CD4-positive, alpha-beta T cell treated with Interleukin-12 subunit alpha and Interleukin-12 subunit beta, for 1 hour (primary cell): ENCODE results near the gene HOXD8.

Experiments used
- DNase-seq: peaks from one replicate; pipeline ENCODE4 v3.0.0-alpha.2; 2020

HOXD8 gene

DNA sequence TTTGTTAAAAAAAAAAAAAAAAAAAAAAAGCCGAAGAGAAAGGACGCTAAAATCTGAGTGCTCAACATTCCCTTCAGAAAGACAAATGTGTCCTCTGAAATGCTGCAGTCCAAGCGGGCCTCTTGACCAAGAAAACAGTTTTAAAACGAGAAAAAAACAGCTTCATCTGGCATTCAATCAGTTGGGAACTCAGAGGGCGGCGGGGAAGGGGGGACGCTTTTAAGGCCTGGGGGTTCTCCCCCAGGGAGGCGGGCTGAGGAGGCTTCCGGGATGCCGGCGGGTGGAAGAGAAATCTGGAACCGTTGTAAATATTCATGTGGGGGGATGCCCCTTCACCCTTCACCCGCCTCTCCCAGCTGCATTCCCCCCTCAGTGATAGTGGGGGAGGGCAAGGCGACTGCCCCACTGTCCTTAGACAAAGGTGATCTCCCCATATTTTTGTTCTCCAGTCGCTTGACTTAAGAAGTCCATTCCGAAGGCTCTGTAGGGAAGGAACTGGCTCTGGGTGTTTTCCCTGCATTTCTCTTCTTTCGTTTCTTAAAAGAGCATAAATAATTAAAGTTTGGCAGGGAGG is 25.7 kb upstream of the HOXD8 start:
- no peak for DNase-seq

DNA sequence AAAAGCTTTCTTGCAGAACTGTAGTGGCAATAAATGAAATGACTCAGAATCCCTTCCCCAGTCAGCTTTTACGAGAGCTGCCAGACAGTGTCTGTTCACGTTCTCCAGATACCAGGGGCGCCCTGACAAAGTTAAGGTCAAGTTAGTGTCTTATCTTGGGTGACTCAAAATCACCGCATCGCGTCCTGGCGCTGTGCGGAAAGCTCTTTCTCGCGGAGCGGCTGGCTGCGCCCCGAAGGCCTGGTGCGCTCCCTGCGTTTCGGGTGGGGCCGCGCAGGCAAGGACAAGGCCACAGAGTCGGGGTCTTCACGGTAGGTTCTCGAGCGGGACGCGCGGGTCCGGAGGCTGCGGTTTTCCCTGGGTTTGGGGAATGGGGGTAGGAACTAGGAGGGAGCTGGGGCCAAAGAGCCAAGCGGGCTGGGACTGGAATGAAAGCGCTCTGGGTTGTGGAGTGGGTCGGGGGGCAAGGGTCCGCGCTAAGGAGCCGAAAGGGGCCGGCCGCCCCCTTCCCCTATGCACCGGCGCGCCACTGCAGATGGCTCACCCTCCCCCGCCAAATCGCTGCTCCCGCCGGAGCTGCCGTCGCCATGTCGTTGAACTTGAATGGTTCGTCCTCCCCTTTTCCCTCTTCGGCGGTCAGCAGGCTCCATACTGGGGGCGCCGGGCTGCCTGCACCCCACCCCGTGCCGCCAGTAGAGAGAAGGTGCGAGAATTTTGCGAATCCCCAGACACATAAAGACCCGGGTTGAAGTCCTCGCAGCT is 25.0 kb upstream of the HOXD8 start:
- no peak for DNase-seq

DNA sequence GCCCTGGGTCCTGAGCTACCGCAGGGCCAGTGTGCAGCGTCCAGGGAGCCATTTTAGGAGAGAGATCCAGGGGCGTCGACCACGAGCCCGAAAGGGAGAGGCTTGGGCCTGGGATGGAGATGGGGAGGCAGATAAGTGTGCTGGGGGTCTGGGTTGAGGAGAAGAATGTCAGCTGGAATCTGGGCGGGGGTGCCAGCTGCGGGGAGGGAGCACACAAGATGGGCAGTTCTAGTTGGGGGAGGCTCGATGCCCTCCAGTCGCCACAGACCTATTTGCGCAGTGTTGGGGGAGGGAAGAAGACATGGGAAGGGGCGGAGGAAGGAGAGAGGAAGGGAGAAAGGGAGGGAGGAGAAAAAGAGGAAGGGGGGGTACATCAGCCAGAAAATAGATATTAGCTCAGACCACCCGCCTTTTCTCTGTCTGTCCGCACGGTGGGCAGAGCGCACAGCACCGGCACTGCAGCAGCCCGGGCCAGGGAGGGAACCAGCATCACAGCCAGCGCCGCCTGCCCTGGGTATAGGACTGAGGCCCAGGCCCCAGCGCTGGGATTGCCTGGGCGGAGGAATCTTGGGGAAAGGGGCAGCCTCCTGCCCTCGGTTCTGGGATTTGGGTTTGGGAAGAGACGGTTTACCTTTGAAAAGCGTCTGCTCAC is 24.3 kb upstream of the HOXD8 start:
- DNase-seq = no peak

DNA sequence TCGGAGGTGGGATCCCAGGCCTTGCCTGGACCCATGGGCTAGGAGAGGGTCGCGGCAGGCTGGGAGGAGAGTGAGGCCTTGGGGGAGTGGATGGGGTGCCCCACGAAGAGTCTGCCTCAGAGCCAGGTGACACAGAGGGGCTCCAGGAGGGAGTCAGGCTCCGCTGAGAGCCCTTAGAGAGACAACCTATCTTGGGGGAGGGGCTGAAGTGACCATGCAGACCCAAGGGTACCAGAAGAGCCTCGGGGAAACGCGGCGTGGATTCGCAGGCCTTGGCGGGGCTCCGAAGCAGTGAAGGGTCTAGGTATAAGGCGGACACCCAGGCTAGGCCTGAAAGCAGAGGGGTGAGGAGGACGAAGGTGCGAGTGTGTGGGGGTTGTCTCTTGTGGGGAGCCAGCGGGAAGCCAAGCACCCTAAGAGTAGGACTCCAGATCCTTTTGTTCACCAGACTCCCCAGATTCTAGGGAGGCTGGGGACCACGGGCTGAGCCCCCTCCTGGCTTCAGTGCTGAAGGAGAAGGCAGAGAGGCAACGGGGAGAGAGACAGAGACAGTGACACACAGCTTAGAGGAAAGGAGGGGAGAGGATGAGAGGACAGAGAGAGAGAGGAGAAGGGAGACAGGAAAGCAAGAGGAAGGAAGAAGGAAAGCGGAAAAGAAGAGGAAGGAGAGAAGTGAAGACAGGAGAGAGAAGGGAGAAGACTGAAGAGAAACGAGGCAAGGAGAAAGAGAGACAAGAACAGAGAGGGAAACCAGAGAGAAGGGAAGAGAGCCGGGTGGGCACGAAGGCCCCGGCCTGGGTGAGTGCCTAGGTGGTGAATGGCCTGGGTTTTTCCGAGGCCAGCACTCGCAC is 23.6 kb upstream of the HOXD8 start:
- no peak for DNase-seq

DNA sequence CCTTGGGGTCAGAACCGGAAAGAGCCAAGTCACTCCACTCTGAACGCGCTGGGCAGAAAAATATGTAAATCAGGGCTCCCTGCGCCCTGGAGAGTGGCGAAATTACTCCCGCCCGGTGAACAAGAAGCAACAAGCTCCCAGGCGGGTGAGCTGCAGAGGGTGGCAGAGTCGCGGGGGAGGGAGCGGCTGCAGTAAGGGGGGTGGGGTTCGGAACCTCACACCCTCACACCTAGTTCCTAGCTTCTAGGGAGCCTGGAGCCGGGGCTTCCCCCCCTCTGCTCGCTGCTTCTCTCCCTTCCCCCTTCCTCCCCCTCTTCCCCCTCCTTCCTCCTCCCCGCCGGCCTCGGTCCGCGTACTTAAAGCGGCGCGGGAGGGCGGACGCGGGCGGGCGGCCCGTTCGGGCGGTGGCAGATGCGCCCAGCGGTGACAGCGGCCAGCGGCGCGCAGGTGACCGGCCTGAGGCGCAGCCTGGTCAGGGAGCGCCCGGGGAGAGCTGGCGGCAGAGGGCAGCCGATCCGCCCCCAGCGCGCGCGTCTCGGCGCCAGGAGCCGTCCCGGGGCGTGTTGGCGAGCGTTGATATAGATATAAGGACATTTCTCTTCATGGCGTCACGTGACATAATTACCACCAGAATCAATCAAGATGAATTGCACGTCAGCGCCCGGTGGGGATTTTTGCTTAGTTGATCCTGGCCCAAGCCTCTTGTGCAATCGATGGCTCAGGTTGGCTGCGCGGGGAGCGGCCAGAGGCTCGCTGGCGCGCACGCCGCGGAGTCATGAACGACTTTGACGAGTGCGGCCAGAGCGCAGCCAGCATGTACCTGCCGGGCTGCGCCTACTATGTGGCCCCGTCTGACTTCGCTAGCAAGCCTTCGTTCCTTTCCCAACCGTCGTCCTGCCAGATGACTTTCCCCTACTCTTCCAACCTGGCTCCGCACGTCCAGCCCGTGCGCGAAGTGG is 22.6 kb upstream of the HOXD8 start, which contains the start of gene HOXD11:
HOXD11 (plus strand) TSS at position 700 of the 959 bp plus-strand sequence; CDS start at position 776, 76 bp downstream.
- no peak for DNase-seq

DNA sequence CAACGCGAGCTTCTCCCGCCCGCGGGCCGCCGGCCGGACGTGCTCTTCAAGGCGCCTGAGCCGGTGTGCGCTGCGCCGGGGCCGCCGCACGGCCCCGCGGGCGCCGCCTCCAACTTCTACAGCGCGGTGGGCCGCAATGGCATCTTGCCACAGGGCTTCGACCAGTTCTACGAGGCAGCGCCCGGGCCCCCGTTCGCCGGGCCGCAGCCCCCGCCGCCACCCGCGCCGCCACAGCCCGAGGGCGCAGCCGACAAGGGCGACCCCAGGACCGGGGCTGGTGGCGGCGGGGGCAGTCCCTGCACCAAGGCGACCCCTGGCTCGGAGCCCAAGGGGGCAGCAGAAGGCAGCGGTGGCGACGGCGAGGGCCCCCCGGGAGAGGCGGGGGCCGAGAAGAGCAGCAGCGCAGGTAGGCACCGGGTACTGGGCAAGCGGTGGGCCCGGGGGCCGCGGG is 21.7 kb upstream of the HOXD8 start:
- DNase-seq = no peak

DNA sequence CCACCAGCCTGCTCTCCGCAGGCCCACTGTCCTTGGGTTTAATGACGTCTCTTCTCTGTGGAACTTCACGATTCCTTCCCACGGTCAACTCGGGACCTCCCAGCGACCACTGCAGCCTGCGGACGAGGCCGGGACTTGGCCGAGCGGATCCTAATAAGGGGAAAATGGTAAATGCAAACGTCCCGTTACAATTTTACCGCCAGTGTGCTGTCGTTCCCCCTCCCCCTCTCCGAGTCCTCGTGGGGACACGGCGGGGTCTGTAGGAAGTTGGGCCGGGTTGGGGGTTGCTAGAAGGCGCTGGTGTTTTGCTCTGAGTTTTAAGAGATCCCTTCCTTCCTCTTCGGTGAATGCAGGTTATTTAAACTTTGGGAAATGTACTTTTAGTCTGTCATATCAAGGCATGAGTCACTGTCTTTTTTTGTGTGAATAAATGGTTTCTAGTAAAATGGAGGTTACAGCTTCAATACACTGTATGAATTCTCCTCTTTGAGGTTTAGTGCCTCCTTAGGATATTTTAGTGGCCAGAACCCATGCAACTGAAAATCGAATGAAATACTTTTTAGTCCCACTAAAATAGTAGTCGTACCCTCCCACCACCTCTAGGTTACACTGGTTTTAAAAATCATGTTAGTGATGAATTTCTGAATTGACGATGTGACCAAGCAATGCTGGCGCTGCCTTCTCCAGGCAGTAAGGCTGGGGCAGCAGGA is 20.2 kb upstream of the HOXD8 start:
- no peak for DNase-seq

DNA sequence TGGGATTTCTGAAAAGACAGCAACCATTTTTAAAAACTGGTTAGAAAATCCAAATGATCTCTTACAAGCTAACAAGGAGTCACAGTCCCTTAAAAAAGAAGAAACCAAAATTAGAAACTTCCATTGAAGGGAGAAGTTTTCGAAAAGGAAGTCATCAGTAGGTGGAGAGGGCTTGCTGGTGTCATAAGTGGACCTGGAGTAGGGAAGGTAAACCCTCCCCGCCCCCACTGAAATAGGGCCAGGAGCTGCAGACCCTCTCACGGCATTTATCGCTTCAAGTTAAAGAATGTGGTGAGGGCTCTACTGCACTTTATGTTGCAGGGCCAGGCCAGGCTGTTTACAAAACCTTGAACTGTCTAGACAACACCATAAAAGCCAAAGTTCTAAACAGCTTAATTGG is 19.6 kb upstream of the HOXD8 start:
- DNase-seq = no peak

DNA sequence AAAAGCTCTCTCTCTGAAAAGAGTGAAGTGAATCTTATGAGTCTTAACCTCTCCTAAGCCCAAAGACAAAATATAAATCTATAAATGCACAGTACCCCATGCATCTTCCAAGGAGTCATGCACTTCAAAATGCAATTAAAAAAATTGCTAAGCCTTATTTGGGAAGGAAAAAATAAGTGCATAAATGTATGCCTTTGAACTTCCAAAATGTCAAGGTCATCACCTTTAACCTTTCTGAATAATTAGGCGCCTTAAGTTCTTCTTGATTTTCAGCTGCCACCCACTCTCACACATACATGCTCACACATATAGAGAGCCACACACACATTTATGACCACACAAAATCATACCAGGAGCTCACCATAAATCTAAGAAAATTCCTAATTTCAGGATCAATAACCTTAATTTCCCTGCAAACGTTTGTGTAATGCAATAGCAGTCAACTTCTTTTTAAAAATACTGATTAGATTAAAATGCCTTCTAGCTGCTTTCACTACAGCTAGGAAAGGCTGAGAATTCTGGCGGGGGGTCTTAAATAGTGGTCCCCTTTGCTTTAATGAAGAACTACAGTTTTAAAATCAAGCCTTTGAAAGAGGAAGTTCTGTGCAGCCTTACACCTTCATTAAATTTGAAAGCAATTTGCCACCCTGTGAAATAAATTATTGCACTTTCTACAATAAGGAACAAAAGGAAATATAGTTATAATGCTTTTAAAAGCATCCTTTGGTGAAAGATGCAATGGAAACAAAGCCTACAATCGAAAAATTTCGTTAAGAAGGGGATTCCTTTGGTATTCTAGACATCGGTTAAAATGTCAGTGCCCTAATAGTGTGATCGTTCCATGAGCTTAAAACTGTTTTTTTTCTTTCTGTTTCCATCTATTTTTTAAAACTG is 18.8 kb upstream of the HOXD8 start:
- DNase-seq = no peak

DNA sequence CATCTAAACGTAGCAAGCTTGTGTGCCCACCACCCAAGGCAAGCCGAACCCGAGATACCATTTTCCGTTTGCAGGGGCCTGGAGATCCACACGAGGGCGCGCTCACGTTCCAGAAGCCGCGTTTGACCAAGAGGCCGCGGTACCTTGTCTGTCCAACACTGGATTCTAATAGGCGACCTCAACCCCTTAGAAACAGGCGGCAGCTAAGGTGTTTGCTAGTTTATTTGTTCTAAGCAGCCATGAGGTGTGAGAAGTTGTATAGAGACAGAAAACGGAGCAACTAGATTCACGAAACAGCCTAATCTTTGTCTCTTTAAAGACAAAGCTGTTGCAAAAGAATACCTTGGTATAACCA is 18.2 kb upstream of the HOXD8 start:
- DNase-seq = no peak

DNA sequence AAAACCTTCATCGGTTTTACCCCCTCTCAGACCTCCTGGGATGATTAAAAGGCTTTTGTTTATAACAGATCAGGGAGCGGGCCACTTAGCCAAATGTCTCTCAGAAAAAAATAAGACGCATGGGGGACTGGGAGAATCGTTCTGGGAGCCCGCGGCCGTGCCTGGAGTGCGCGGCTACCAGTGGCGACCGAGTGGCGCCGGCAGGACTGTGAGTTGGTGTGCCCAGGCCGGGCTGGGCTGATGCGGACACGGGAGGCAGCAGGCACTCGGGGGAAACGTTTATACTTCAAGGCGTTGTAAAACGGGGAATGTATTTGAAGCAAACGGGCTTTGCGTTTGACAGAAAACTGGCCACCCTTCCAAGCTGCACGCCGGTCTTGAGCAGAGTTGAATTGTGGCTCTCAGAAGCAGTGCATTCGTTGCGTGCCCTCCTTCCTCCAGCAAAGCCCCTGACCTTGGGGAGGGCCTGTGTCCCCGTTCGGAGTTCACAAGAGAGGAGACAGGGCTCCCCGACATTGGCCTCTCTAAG is 17.6 kb upstream of the HOXD8 start:
- no peak for DNase-seq

DNA sequence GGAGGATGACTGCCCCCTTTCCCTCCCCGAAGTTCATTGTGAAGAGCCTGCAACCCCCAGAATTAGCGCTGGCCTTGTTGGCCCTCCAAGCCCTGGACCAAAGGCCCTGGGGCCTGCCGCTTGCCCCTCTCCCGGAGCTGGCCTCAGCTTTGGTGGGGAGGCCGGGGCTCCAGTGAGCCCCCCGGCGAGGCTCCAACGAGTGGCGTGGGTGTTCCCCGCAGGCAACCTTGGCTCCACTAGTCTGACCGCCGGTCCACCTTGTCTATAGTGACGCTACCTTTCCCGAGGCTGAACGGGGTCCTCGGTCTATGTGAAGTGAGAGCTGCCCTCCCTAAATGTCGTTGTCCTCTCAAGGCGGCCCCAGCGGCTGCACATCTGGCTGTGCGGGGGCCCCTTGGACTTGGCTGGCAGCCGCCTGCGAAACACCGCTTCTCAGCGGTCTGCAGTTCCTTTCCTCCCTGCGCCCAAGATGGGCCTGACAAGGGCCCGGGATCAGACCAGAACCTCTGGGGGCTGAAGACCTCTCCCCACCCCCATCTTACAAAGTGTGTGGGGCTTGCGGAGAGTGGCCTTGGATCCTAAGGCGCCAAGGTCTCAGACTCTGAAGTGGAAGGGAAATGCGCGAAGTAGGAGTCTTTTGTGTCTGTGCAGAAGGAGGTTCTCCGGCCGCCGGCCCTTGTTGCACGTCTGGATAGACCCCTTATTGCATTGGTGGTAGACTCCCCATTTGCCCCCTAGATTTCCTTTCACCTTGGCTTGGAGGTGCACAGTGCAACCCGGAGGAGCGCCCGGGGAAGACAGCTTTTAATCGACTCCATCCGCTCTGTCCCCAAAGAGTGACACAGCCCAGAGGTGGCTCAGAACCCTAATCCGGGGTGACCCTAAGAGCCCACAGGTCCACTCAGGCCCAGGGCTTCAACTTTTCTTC is 16.9 kb upstream of the HOXD8 start:
- no peak for DNase-seq

DNA sequence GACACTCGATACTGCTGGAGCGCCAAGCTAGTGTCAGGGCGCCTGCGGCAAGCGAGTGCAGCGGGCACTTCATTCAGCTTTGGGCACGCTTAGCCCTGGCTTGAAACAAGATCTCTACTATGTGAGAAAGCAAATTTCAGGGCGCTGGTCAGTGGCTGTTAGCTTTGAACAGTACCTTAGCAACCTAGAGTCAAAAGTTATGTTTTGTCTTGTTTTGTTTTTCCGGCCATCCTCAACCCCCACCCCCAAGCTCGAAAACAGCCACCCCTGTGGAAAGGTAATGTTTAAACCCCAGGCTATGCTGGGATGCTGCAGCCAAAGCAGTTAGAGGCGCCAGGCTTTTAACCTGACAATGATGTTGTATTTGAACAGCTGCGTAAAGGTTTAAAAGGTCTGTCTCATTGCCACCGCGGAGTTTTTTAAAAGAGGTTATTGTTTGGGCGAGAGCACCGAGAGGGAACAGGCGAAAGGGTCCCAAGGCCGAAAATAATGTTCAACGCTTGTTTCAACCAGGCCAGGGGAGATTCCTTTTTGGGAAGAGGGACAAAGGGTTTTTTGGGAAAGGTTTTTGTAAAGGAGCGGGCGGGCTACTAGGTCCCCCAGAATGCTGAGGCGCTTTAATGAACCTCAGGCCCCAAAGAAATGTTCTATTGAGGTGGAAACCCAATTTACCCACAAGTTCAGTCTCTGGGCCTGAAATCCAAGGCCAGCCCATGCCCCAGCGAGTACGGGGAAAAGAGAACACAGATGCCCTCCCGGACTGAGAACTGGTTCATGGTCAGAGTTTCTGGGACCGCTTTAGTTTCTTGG is 15.2 kb upstream of the HOXD8 start:
- DNase-seq = no peak

DNA sequence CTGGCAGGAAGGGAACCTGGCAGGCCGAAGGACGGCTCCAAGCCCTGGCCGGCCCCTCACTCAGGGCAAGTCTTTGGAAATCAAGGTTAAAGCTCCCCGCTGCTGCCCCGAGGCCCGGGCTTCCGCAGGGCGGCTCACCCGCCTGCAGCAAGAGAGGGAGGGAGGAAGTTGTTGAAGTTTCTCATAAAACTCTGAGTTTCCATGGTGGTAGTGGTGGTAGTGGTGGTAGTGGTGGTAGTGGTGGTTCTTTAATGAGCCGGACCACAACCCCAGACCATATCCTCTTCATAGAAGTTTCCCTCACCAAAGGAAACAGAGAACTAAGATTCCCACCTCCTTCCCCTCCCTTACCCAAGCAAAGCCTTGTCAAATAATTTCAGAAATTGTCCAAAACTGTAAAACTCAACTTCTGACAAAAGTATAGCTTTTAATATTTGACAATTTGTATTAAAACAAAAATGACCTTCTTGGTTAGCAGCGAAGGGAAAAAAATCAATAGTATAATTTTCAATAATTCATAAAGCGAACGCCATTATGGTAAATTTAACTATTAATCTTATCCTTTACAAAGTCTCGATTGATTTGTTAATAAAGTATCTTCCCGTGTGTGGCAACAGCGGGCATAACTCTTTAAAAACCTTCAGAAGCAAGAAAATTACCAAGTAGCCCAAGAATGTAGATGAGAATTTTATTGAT is 14.4 kb upstream of the HOXD8 start:
- DNase-seq = no peak

DNA sequence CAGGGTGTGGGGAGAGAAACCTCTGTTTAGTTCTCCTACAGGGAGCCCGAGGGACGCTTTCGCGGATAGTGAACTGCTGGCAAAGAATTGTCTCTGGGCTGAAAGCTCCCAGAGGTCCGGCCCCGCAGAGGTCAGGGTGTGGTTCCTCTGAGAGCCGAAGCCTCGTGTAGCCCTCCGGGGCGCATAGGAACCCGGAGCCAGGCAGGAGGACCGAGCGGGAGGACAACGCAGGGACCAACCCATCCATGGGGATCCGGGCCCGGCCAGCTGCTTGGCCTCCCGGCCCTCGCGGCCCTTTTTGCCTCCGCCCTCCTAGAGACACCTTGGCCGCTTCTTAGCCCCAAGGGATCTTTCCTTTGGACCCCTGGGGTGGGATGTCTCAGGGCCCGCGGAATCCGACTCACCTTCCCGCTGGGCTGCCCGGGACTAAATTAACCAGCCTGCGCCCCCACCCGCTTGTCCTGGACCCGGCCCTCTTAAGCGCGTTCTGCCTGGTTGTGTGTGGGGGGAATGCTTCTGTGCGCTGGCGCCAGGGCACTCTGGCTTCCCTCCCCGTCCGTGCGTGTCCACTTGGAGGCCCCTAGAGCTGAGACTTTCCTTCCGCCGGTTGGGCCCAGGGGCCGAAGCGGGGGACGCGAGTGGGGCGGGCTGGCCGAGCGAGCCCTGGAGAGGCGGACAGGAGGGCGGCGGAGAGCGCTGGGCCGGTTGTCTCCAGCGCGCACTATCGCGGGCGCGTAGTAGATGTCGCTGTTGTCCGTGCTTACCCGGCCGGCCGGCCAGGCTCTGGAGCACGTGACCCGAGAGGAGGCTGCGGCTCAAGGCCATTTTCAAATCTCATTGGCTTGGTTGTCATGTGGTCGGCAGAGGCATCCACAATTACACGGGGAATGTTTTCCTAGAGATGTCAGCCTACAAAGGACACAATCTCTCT is 13.4 kb upstream of the HOXD8 start, which contains the start of gene HOXD10:
HOXD10 (plus strand) TSS at position 896 of the 931 bp plus-strand sequence. CDS start 56 bp downstream, outside the sequence.
- DNase-seq = no peak
